HEK293 (cell line): Measurements from ENCODE around the gene ZNF541.
A peak's percentile ranks its signal among the peaks of the same experiment; 100 is the strongest.

Source experiments
- FEZF1 ChIP-seq: fragments of 450-650 bp; formaldehyde crosslinking; IDR thresholded peaks from 2 replicates; pipeline ENCODE4 v1.5.1; 2016; ENCODE audit warnings: missing biosample characterization, missing genetic modification characterization
- GLI2 ChIP-seq: fragments of 450-650 bp; formaldehyde crosslinking; IDR thresholded peaks from 2 replicates; pipeline ENCODE4; 2017; ENCODE audit warnings: missing biosample characterization, missing genetic modification characterization, low read depth, borderline replicate concordance
- KLF9 ChIP-seq: fragments of 450-650 bp; formaldehyde crosslinking; IDR thresholded peaks from 2 replicates; pipeline ENCODE4 v1.5.1; 2016; ENCODE audit warnings: missing biosample characterization, missing genetic modification characterization, low read depth
- MEIS1 ChIP-seq: sonication (generic); formaldehyde crosslinking; IDR thresholded peaks from 2 replicates; pipeline ENCODE4 v1.8.1; 2022; ENCODE audit warnings: missing genetic modification reagents, mild to moderate bottlenecking, borderline replicate concordance
- MZF1 ChIP-seq: fragments of 450-650 bp; formaldehyde crosslinking; IDR thresholded peaks from 2 replicates; pipeline ENCODE4 v1.5.1; 2017; ENCODE audit warnings: missing biosample characterization, missing genetic modification characterization, borderline replicate concordance
- PATZ1 ChIP-seq: fragments of 450-650 bp; formaldehyde crosslinking; IDR thresholded peaks from 2 replicates; pipeline ENCODE4 v1.5.1; 2016; ENCODE audit warnings: missing biosample characterization, missing genetic modification characterization
- PRDM1 ChIP-seq: fragments of 450-650 bp; formaldehyde crosslinking; IDR thresholded peaks from 2 replicates; pipeline ENCODE4; 2016; ENCODE audit warnings: missing biosample characterization, missing genetic modification characterization
- ZBTB17 ChIP-seq: fragments of 450-650 bp; formaldehyde crosslinking; IDR thresholded peaks from 2 replicates; pipeline ENCODE4 v1.5.1; 2016; ENCODE audit warnings: missing biosample characterization, missing genetic modification characterization
- ZBTB44 ChIP-seq: fragments of 450-650 bp; IDR thresholded peaks from 2 replicates; pipeline ENCODE4 v1.5.1; 2018; ENCODE audit warnings: missing biosample characterization, mild to moderate bottlenecking, missing genetic modification characterization
- ZBTB6 ChIP-seq: fragments of 450-650 bp; formaldehyde crosslinking; IDR thresholded peaks from 2 replicates; pipeline ENCODE4 v1.5.1; 2017; ENCODE audit warnings: missing biosample characterization, missing genetic modification characterization
- ZNF10 ChIP-seq: fragments of 450-650 bp; formaldehyde crosslinking; IDR thresholded peaks from 2 replicates; pipeline ENCODE4 v1.5.1; 2017; ENCODE audit warnings: missing biosample characterization, missing genetic modification characterization
- ZNF169 ChIP-seq: fragments of 450-650 bp; formaldehyde crosslinking; IDR thresholded peaks from 2 replicates; pipeline ENCODE4 v1.5.1; 2016; ENCODE audit warnings: missing biosample characterization, missing genetic modification characterization
- ZNF26 ChIP-seq: fragments of 450-650 bp; formaldehyde crosslinking; IDR thresholded peaks from 2 replicates; pipeline ENCODE4 v1.5.1; 2016; ENCODE audit warnings: missing biosample characterization, missing genetic modification characterization
- ZNF280C ChIP-seq: fragments of 450-650 bp; formaldehyde crosslinking; IDR thresholded peaks from 2 replicates; pipeline ENCODE4 v1.5.1; 2016; ENCODE audit warnings: missing biosample characterization, missing genetic modification characterization
- ZNF302 ChIP-seq: fragments of 450-650 bp; formaldehyde crosslinking; IDR thresholded peaks from 2 replicates; pipeline ENCODE4 v1.5.1; 2016; ENCODE audit warnings: missing biosample characterization, missing genetic modification characterization, low read depth
- ZNF48 ChIP-seq: fragments of 450-650 bp; formaldehyde crosslinking; IDR thresholded peaks from 2 replicates; pipeline ENCODE4 v1.5.1; 2016; ENCODE audit warnings: missing biosample characterization, missing genetic modification characterization
- ZNF518A ChIP-seq: fragments of 450-650 bp; formaldehyde crosslinking; conservative IDR thresholded peaks from 2 replicates; pipeline ENCODE4 v1.5.1; 2016; ENCODE audit warnings: low read depth, missing biosample characterization, missing genetic modification characterization
- ZNF529 ChIP-seq: fragments of 450-650 bp; formaldehyde crosslinking; IDR thresholded peaks from 2 replicates; pipeline ENCODE4 v1.5.1; 2017; ENCODE audit warnings: missing genetic modification characterization, missing biosample characterization; ENCODE audit not compliant: insufficient replicate concordance
- ZNF530 ChIP-seq: fragments of 450-650 bp; formaldehyde crosslinking; IDR thresholded peaks from 2 replicates; pipeline ENCODE4 v1.5.1; 2016; ENCODE audit warnings: low read depth, missing biosample characterization, missing genetic modification characterization
- ZNF544 ChIP-seq: fragments of 450-650 bp; formaldehyde crosslinking; IDR thresholded peaks from 2 replicates; pipeline ENCODE4 v1.5.0; 2017; ENCODE audit warnings: missing biosample characterization, missing genetic modification characterization
- ZNF561 ChIP-seq: fragments of 450-650 bp; IDR thresholded peaks from 2 replicates; pipeline ENCODE4 v1.5.1; 2018; ENCODE audit warnings: missing biosample characterization, missing genetic modification characterization, borderline replicate concordance
- ZNF610 ChIP-seq: fragments of 450-650 bp; formaldehyde crosslinking; IDR thresholded peaks from 2 replicates; pipeline ENCODE4 v1.5.1; 2016; ENCODE audit warnings: missing biosample characterization, missing genetic modification characterization, borderline replicate concordance

Gene ZNF541

GRCh38 chr19:47600246-47601179 is 27.6 kb upstream of the ZNF541 start (continued):
- TF ChIP-seq ZNF544 (tag by site-specific recombination) (no peak), FEZF1 (tag by site-specific recombination) (no peak), MZF1 (tag by site-specific recombination) (peak; percentile 91), ZNF280C (no peak), MEIS1 (CRISPR knock-in tag) (no peak), ZNF10 (peak; percentile 24; the same call in 1 of the 2 replicates), ZNF26 (tag by site-specific recombination) (no peak), ZNF48 (tag by site-specific recombination) (no peak), ZNF518A (tag by site-specific recombination) (no peak), ZBTB17 (tag by site-specific recombination) (peak; percentile 28; the same call in 1 of the 2 replicates), PRDM1 (peak; percentile 39; the same call in 1 of the 2 replicates), ZBTB6 (tag by site-specific recombination) (peak; percentile 38; the same call in 1 of the 2 replicates), KLF9 (tag by site-specific recombination) (peak; percentile 43), ZNF610 (tag by site-specific recombination) (peak; percentile 35; the same call in 1 of the 2 replicates), ZNF561 (peak; percentile 81), GLI2 (tag by site-specific recombination) (no peak), ZBTB44 (tag by site-specific recombination) (0 out of 2 replicates have a peak, but pooled peaks have one; percentile 16), ZNF302 (tag by site-specific recombination) (no peak), PATZ1 (tag by site-specific recombination) (peak; percentile 48), ZNF530 (tag by site-specific recombination) (no peak), ZNF529 (tag by site-specific recombination) (no peak), ZNF169 (no peak)
